LNCAP (cell line): ENCODE measurements around the gene SLIT3.

Source experiments
- TF ChIP-seq, protein P1 (sequence below): fragments of 450-650 bp; IDR thresholded peaks from 2 replicates; pipeline ENCODE4 v1.5.1; 2017; ENCODE audit warnings: mild to moderate bottlenecking

SLIT3 gene

GRCh38 chr5:169218176-169218575 lies 82.8 kb downstream of the SLIT3 start:
- TF ChIP-seq, protein P1, sequence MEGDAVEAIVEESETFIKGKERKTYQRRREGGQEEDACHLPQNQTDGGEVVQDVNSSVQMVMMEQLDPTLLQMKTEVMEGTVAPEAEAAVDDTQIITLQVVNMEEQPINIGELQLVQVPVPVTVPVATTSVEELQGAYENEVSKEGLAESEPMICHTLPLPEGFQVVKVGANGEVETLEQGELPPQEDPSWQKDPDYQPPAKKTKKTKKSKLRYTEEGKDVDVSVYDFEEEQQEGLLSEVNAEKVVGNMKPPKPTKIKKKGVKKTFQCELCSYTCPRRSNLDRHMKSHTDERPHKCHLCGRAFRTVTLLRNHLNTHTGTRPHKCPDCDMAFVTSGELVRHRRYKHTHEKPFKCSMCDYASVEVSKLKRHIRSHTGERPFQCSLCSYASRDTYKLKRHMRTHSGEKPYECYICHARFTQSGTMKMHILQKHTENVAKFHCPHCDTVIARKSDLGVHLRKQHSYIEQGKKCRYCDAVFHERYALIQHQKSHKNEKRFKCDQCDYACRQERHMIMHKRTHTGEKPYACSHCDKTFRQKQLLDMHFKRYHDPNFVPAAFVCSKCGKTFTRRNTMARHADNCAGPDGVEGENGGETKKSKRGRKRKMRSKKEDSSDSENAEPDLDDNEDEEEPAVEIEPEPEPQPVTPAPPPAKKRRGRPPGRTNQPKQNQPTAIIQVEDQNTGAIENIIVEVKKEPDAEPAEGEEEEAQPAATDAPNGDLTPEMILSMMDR, result no peak

- TF ChIP-seq, protein P1, result no peak
These were observed 84.1 kb downstream of the SLIT3 start for GRCh38 chr5:169216866-169217265.

DNA sequence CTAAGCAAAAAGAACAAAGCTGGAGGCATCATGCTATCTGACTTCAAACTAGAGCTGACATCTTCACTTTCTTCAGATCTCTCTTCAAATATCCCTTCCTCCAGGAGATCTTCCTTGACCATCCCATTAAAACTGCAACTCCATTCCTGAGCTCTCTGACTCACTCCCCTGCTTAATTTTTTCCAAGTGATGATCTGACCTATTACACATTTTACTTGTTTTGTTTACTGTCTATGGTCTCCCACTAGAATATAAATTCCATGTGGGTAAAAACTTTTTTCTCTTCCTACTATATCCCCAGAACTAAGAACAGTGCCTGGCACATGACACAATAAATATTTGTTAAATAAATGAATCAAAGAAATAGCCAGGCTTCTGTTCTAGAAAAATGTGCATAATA lies 87.5 kb downstream of the SLIT3 start:
- TF ChIP-seq, protein P1, result no peak

- TF ChIP-seq, protein P1, result no peak
These were observed 96.0 kb downstream of the SLIT3 start for GRCh38 chr5:169204788-169205400.

DNA sequence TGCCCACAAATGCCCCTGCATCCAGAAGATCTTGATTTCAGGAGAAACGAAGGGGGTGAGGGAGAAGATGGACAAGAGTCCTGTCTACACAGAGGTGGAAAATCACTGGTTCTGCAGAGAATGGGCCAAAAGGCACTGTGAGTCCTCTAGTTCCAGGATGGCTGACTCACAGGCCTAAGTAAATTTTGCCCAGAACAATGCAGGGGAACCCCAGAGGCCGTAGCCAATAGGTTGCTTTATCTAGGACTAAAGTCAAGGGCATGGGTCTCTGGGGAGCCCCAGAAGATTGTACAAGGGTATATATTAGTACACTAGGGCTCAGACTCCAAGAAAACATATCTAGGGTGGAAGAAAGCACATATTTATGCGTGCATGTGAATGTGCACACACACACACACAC lies 98.0 kb downstream of the SLIT3 start:
- TF ChIP-seq, protein P1, result no peak

DNA sequence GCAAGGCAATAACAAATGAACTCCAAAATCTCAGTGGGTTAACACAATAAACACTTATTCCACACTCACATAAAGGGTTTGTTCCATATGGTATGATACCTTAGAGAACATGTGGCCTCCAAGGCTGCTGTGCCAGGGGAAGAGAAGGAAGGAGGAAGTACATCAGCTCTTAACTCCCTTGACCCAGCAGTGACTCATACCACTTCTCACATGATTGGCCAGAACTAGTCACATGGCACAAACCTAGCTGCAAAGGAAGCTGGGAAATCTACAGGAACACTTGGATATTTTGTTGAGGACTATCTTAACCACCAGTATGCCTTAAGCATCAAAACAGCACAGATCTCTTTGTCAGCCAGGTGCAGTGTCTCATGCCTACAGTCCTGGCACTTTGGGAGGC lies 99.3 kb downstream of the SLIT3 start:
- TF ChIP-seq, protein P1, result no peak

- TF ChIP-seq, protein P1, result no peak
These were observed 100.7 kb downstream of the SLIT3 start for GRCh38 chr5:169200125-169200778.
